ENCODE data around the gene TFCP2.
"Not testable (repeated sequence)": the region's sequence is repeated elsewhere in the genome, so short reads cannot be mapped to it uniquely, and the experiment has no call there.

TFCP2 gene

GRCh38 chr12:51172515-51173431, at the start of gene TFCP2:
TFCP2 (minus strand) TSS chr12:51173135; CDS start chr12:51172422, 713 bp downstream.
- DNase-seq = peak; percentile 99

GRCh38 chr12:51222461-51222860, 49.5 kb upstream of the TFCP2 start:
- DNase-seq = no peak

DNA sequence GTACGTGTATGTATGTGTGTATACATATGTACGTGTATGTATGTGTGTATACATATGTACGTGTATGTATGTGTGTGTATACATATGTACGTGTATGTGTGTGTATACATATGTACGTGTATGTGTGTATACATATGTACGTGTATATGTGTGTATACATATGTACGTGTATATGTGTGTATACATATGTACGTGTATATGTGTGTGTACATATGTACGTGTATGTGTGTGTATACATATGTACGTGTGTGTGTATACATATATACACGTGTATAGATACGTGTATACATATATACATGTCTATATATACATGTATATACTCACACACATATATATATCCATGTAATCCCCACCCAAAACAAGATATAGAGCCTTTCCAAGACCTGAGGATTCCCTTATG, 46.9 kb upstream of the TFCP2 start:
- not testable (repeated sequence) for DNase-seq

DNA sequence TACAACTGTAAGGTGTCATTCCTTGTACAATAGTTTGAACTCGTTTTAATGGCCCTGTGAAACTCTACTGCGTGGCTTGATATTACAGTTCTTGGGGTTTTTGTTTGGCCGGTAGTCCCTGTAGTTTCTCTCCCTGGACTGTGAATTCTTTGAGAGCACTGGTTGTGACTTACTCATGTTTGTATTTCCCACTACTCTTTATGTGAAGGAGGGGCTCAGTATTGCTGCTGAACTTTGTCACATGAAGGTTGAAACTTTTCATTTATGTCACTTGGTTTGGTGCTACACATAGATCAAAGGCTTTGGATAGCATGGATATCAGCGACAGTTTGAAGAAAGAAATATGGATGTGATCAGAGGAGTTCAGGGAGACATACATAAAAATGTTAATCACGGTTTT, 46.4 kb upstream of the TFCP2 start:
- DNase-seq = no peak

DNA sequence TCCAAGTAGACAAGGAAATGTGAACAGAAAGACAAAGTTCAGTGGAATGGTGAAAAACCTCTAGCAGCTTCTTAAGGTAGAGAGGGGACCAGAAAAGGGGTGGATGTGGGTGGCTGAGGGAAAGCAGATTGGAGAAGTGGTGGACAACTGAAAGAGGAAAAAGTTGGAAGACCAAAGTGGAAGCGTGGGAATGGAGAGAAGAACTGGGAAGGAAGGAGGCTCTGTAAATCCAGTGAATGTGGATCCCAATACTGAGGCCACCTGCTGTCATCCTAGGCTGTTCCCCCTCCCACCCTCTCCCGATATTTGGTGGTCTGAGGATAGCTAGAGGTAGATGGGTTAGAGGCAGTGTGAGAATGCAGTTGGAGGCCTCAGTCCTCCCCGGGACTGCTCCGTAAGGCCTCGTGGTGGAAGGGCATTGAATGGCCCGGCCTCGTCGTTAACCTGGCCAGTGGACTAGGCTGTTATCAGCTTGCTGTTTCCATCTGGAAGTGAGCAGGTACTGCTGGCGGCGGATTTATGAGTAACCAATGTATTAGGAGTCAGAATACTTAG, 45.7 kb upstream of the TFCP2 start:
- DNase-seq = peak; percentile 80

DNA sequence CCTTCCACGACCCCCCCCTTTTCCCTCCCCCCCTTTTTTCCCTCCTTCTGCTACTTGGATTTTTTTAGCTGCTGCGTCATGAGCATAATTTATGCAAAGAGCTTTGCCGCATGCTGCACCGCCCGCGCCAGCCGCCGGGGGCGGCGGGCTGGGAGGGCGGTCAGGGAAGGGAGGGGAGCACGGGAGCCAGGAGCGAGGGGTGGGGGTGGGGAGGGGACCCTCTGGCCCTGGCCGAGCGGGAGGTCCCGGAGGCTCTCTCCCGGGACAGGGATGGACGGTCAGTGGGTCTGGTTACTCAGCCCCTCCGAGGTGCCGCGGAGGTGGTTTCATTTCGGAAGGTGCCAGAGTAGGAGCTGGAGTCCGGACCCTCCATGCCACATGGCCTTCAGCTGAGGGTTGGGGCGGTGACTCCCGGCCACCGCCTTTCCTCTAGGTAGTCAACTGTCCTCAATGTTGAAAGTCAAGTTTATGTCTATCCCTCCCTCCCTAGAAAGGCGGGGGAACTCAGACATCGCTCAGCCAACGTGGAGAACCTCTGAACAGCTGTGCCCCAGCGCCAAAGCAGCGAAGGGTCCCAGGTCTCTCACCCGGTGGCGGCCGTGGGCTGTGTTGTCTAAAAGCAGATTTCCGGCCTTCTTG, 45.2 kb upstream of the TFCP2 start, which contains the start of gene POU6F1:
Gene POU6F1 (minus strand): TSS at position 95 of the 639 bp plus-strand sequence. CDS start 11,226 bp downstream, outside the sequence.
- DNase-seq = peak; percentile 93

- peak; percentile 78 for DNase-seq
These were observed 44.4 kb upstream of the TFCP2 start for GRCh38 chr12:51217133-51217967.

DNA sequence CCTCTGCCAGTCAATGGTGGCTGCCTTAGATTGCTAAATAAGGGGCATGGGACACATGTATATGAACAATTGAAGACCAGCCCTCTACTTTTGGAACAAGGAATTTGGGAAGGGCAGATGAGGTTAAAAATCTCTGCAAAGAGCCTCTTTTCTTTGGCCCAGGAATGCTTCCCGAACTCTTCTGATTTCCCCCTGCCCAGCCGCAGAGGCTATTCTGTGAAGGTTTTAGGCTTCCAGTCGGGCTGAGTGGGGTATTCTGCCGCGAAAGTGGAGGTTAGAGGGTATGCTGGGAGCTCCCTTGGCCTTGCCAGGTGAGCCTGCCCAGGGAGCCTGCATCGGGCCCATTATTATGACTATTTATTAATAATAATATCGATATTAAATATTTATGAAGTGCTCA, 43.7 kb upstream of the TFCP2 start:
- no peak for DNase-seq

- no peak for DNase-seq
These were observed 42.0 kb upstream of the TFCP2 start for GRCh38 chr12:51214895-51215294.

DNA sequence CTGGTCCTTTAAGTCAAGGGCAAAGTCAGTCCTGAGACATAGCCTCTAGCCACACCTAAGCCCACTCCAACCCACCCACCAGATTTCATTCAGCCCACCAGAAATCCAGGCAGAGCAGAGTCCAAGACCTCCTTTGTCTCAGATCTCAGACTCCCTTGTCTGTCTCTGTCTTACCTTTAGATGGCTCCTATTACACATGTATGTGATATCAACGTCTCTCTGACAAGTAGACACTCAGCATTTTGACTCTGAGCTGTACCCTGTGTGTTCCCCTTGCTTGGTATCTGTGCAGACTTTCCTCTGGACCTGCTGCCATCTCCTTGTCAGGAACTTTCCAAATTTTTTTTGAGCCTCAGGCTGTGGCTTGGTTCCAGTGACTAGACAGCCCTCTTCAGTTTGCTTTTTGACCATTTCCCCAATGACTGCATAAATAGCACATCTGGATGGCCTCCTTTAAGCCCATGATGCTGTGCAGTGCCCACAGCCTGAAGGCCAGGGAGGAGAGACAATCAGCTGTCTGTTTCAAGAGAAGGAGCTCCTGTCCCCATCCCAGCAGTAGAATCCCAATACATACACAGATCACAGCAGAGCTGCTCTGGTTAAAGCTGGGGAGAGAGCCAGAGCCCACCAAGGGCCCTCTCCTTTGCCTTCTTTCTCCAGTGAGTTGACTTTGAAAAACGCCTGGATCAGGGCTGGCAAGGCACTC, 37.9 kb upstream of the TFCP2 start:
- no peak for DNase-seq

- DNase-seq = no peak
These were observed 36.3 kb upstream of the TFCP2 start for GRCh38 chr12:51209259-51209658.

- no peak for DNase-seq
These were observed 35.2 kb upstream of the TFCP2 start for GRCh38 chr12:51208016-51208660.

DNA sequence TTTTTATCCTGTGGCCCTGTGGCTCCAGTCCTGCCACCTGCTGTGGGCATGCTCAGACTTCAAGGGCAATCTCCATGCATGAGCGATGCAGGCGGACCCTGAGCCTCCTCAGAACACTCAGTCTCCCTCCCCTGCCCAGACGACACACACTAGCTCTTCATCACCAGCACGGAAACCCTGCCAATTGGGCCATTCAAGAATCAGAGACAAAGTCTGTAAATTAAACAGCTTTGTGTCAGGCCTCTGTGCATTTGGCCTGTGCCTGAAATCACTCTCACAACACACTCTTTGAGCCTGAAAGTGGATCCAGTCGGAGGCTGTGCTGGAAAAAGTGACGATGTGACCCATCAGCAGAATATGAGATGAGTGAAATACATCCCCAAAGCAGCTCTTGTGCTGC, 32.4 kb upstream of the TFCP2 start:
- no peak for DNase-seq

- DNase-seq = no peak
These were observed 29.8 kb upstream of the TFCP2 start for GRCh38 chr12:51202718-51203117.

DNA sequence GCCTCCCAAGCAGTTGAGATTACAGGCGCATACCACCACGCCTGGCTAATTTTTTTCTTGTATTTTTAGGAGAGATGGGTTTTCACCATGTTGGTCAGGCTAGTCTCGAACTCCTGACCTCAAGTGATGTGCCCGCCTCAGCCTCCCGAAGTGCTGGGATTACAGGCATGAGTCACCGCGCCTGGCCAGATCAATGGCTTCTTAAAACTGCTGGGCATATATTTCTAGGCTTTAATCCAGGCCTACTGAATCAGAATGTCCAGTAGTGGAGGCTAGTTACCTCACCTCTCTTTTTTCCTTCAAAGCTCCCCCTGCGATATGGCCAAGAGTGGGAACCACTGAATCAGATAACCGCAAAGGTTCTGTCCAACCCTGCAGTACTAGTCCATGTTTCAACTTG, 27.9 kb upstream of the TFCP2 start:
- DNase-seq = no peak

- DNase-seq = no peak
These were observed 27.2 kb upstream of the TFCP2 start for GRCh38 chr12:51200156-51200555.

DNA sequence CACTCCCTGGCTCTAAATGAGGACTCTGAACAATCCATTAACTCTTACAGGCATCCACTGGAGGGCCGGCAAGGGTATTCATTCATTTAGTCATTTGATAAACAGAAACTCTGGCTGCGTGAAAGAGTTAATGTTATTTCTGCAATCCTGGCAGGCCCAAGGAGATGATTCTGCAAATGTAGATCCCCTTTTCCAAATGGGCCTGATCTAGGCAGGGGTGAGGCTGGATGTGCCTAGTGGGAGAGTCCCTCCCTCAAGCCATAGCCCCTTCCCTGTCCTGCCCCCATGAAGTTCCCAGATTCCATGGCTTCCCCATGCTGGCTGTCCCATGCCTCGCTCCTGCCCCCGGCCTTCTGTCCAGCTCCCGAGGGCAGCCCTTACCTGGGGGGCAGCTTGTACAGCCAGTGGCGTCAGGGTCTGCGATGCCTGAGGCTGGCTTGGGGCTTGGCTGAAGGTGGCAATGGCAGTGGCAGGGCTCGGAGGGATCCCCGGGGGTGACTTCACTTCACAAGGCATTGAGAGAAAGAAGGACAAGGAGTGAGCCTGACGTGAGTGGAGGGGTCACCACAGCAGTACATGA, 26.5 kb upstream of the TFCP2 start:
- no peak for DNase-seq

GRCh38 chr12:51198568-51199365, 25.8 kb upstream of the TFCP2 start:
- no peak for DNase-seq

GRCh38 chr12:51197736-51198567, 25.0 kb upstream of the TFCP2 start:
- no peak for DNase-seq

All from islet precursor cell (in vitro differentiated cells).